GM21825 (cell line): ENCODE data around the gene AOPEP.
"Not testable (repeated sequence)": the region's sequence is repeated elsewhere in the genome, so short reads cannot be mapped to it uniquely, and the experiment has no call there.

Experiments
- ATAC-seq: cut with Tn5 transposase; IDR thresholded peaks from one replicate; pipeline ENCODE4 v1.9.1; 2021; ENCODE audit warnings: mild to moderate bottlenecking, moderate library complexity; ENCODE audit not compliant: unreplicated experiment

Gene AOPEP

GRCh38 chr9:94809778-94810177 is 83.3 kb downstream of the AOPEP start:
- ATAC-seq: no peak

- no peak for ATAC-seq
Measured at GRCh38 chr9:94811074-94811473, 84.6 kb downstream of the AOPEP start.

GRCh38 chr9:94812343-94812742 is 85.8 kb downstream of the AOPEP start:
- ATAC-seq: no peak

- no peak for ATAC-seq
Measured at GRCh38 chr9:94813379-94813778, 86.9 kb downstream of the AOPEP start.

- no peak for ATAC-seq
Measured at GRCh38 chr9:94817291-94818177, 91.0 kb downstream of the AOPEP start.

- ATAC-seq: no peak
Measured at GRCh38 chr9:94818178-94818541, 91.7 kb downstream of the AOPEP start.

- ATAC-seq: no peak
Measured at GRCh38 chr9:94819161-94819687, 92.7 kb downstream of the AOPEP start.

- peak; percentile 74 for ATAC-seq
Measured at GRCh38 chr9:94821098-94821887, 94.8 kb downstream of the AOPEP start.

GRCh38 chr9:94822273-94822672 is 95.8 kb downstream of the AOPEP start:
- no peak for ATAC-seq

GRCh38 chr9:94823710-94824109 is 97.2 kb downstream of the AOPEP start:
- ATAC-seq: no peak

GRCh38 chr9:94824411-94824810 is 97.9 kb downstream of the AOPEP start:
- ATAC-seq: no peak

GRCh38 chr9:94824913-94825610 is 98.6 kb downstream of the AOPEP start:
- no peak for ATAC-seq

- ATAC-seq: no peak
Measured at GRCh38 chr9:94825611-94825958, 99.1 kb downstream of the AOPEP start.

- ATAC-seq: no peak
Measured at GRCh38 chr9:94826044-94826443, 99.5 kb downstream of the AOPEP start.

- ATAC-seq: no peak
Measured at GRCh38 chr9:94826644-94827410, 100.3 kb downstream of the AOPEP start.

GRCh38 chr9:94827584-94828304 is 101.2 kb downstream of the AOPEP start:
- no peak for ATAC-seq

GRCh38 chr9:94829380-94830070 is 103.0 kb downstream of the AOPEP start:
- no peak for ATAC-seq

- ATAC-seq: not testable (repeated sequence)
Measured at GRCh38 chr9:94830071-94830604, 103.6 kb downstream of the AOPEP start.

GRCh38 chr9:94833802-94834201 is 107.3 kb downstream of the AOPEP start:
- ATAC-seq: no peak
